Amygdala (tissue), 56 donors: ENCODE measurements around the gene DPM2.

ENCODE experiments used
- DNase-seq, 56 donors: peaks; one replicate each; lab custom pipeline; 2025; lab: John Stamatoyannopoulos, UW

The DPM2 gene

GRCh38 chr9:127974001-127974768 lies 36.5 kb upstream of the DPM2 start:
- no peak for DNase-seq

GRCh38 chr9:127973169-127974000 lies 35.7 kb upstream of the DPM2 start:
- DNase-seq, result peak in 13 of 56 donors; percentile 38 to 63 (median 49)

- peak in 37 of 56 donors; percentile 49 to 87 (median 75) for DNase-seq
These were observed 34.7 kb upstream of the DPM2 start for GRCh38 chr9:127972236-127972871.

- DNase-seq, result peak in 53 of 56 donors; percentile 36 to 96 (median 82)
These were observed 33.9 kb upstream of the DPM2 start for GRCh38 chr9:127971357-127972235.

- DNase-seq, result no peak
These were observed 33.0 kb upstream of the DPM2 start for GRCh38 chr9:127970401-127971313.

GRCh38 chr9:127968700-127969383 lies 31.2 kb upstream of the DPM2 start:
- DNase-seq, result peak in 31 of 56 donors; percentile 33 to 75 (median 55)

- DNase-seq, result no peak
These were observed 30.4 kb upstream of the DPM2 start for GRCh38 chr9:127968042-127968441.

- DNase-seq, result no peak
These were observed 29.6 kb upstream of the DPM2 start for GRCh38 chr9:127967151-127967809.

- no peak for DNase-seq
These were observed 28.9 kb upstream of the DPM2 start for GRCh38 chr9:127966416-127967150.

- no peak for DNase-seq
These were observed 28.3 kb upstream of the DPM2 start for GRCh38 chr9:127965953-127966352.

- DNase-seq, result no peak
These were observed 25.9 kb upstream of the DPM2 start for GRCh38 chr9:127963359-127964064.

GRCh38 chr9:127963041-127963358 lies 25.3 kb upstream of the DPM2 start:
- DNase-seq, result no peak

- no peak for DNase-seq
These were observed 24.6 kb upstream of the DPM2 start for GRCh38 chr9:127962278-127962677.

- no peak for DNase-seq
These were observed 24.0 kb upstream of the DPM2 start for GRCh38 chr9:127961613-127962155.

GRCh38 chr9:127961155-127961490 lies 23.5 kb upstream of the DPM2 start:
- DNase-seq, result no peak

GRCh38 chr9:127960410-127961154 lies 22.9 kb upstream of the DPM2 start:
- no peak for DNase-seq
